TTC549 (cell line): ENCODE measurements around the gene SCYGR1.
"Not testable (repeated sequence)": the region's sequence is repeated elsewhere in the genome, so short reads cannot be mapped to it uniquely, and the experiment has no call there.

Experiments
- FAIRE-seq: peaks from 2 replicates; lab custom pipeline; 2012; peaks lifted over from hg19 to GRCh38; lab: Jason Lieb, UNC

The SCYGR1 gene

GRCh38 chr2:227370791-227371312 lies 16.9 kb downstream of the SCYGR1 start:
- FAIRE-seq: no peak

GRCh38 chr2:227370092-227370491 lies 17.7 kb downstream of the SCYGR1 start:
- FAIRE-seq: no peak

DNA sequence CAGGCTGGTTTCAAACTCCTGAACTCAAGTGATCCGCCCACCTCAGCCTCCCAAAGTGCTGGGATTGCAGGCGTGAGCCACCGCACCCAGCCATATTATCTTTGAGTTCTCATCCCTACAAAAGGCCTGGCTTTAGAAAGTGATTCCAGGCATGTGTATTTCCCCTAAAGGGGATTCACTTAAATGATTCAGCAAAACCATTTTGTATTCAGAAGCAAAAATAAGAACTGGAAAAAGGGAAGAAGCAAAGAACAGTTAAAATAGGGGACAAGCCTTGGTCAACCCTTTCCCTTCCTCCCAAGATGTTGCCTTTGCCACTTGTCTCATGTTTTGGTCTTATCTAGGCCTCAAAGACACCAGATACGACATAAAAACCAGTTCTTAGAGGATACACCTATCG lies 19.2 kb downstream of the SCYGR1 start:
- no peak for FAIRE-seq

- FAIRE-seq: no peak
Measured at GRCh38 chr2:227367427-227367795, 20.3 kb downstream of the SCYGR1 start.

DNA sequence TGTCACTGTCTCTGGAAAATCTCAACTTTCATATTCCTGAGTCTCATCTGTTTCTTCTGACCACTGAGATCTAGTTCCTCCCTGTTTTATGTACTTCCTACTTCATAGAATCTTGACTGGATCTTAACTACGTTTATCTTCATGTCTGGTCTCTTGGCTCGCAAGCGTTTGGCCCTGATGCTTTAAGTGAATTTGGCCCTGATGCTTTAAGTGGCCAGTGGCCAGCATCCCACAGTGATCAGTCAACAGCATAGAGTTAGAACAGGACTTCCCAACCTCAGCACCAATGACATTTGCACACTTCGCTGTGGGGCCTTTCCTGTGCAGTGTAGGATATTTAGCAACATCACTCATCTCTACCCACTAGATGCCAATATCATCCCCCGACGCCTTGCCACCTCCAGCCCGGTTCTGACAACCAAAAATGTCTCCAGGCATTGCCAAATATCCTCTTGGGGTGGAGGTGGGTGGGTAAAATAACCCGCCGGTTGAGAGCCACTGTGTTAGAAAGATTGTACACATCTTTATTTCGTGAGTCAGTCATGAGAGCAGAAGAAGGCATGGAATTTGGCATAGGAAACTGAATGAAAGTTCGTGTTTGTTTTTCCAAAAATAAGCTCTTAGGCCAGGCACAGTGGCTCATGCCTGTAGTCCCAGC lies 20.9 kb downstream of the SCYGR1 start:
- no peak for FAIRE-seq

GRCh38 chr2:227365833-227366232 lies 21.9 kb downstream of the SCYGR1 start:
- no peak for FAIRE-seq

GRCh38 chr2:227364585-227365263 lies 23.0 kb downstream of the SCYGR1 start:
- FAIRE-seq: not testable (repeated sequence)

GRCh38 chr2:227363756-227364155 lies 24.0 kb downstream of the SCYGR1 start:
- peak; percentile 23 for FAIRE-seq

DNA sequence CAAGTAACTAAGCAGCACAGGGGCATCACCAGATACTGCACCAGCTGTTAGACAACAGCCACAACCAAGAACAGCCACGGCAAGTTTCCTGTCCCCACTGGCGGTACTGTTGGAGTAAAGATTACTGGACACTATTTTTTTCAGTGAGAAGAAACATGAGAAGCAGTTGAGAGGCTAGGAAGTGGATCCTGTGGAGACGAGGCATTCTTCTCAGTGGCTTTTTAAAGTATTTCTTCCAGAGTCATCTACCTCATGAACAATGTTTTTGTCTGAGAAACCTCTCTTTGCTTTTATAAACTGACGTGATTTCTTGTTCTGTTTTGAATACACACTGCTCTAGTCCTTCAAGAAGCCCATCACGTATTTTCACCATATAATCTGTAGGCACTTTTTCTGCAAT lies 27.4 kb downstream of the SCYGR1 start:
- no peak for FAIRE-seq

- no peak for FAIRE-seq
Measured at GRCh38 chr2:227351639-227352038, 36.1 kb downstream of the SCYGR1 start.

- no peak for FAIRE-seq
Measured at GRCh38 chr2:227349989-227350612, 37.6 kb downstream of the SCYGR1 start.

- no peak for FAIRE-seq
Measured at GRCh38 chr2:227348324-227348723, 39.4 kb downstream of the SCYGR1 start.

- no peak for FAIRE-seq
Measured at GRCh38 chr2:227347117-227347516, 40.6 kb downstream of the SCYGR1 start.

GRCh38 chr2:227344231-227344630 lies 43.5 kb downstream of the SCYGR1 start:
- no peak for FAIRE-seq

- FAIRE-seq: no peak
Measured at GRCh38 chr2:227341553-227341952, 46.2 kb downstream of the SCYGR1 start.

- FAIRE-seq: no peak
Measured at GRCh38 chr2:227340106-227340505, 47.6 kb downstream of the SCYGR1 start.

DNA sequence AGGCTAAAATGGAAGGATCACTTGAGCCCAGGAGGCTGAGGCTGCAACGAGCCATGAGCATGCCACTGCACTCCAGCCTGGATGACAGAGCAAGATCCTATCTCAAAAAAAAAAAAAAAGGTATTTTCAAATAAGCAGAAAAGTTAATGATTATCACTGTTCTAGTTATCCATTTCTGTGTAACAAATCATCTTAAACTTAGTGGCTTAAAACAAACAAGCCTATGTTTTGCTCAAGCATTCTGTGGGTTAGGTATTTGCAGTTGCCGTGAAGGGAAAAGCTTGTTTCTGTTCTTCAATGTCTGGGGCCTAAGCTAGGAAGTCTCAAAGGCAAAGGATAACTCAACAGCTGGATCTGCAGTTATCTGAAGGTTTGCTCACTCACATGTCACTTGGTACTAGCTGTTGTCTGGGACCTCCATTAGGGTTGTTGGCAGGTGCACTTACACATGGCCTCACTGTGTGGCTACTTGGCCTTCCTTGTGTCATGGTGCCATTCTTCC lies 48.6 kb downstream of the SCYGR1 start:
- FAIRE-seq: no peak
